Measurements from ENCODE around the gene RPS6KB2. TPM values are rescaled to one million over a fixed set of nuclear protein-coding genes. Genes with fewer than 3 reads are reported as not detected.
A peak's percentile ranks its signal among the peaks of the same experiment; 100 is the strongest.

RPS6KB2 gene
- total and polyA plus RNA-seq, 9 of the 15 experiments (the other 6 are each of a cell fraction or from before 2014, with no cell fraction given): 0.42 to 122 (median 82.6) TPM

DNA sequence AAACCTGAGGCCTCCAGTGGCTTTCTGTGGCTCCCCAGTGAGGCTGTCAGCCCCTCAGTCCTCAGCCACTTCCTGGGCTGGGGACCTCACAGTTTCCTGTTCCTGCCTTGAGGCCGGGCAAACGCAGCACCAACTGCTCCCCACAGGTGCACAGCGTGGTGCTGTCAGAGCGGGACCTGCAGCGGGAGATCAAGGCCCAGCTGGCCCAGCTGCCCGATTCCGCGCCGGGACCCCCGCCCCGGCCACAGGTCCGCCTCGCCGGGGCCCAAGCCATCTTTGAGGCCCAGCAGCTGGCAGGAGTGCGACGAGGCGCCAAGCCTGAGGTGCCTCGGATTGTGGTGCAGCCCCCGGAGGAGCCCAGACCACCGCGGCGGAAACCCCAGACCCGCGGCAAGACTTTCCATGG lies 19.0 kb upstream of the RPS6KB2 start:
- Histone ChIP-seq H2AFZ (ENCODE audit: low read depth, low read length) (no peak overlapping the region), H3K36me3 (ENCODE audit: control insufficient read depth, insufficient read depth, low read length) (no peaks in the 10 kb centered on the region), H3K9me3 (replicated peaks; ENCODE audit: control insufficient read depth, insufficient read depth, low read depth, low read length) (no peaks in the 10 kb centered on the region), H3K4me3 (no peak overlapping the region), H3K9me1 (ENCODE audit: control insufficient read depth, insufficient read depth, low read length) (no peaks in the 10 kb centered on the region), H3K4me2 (ENCODE audit: insufficient read depth, low read length) (no peak overlapping the region), H3K9ac (ENCODE audit: insufficient read depth in 1 of 2, low read depth in 2 of 2, low read length in 2 of 2) (peak overlapping the region in 1 of 2 experiments; percentile 65; a peak in 2 of 4 replicates), H3K4me1 (replicated peaks in 1 of 2; ENCODE audit: control insufficient read depth in 2 of 2, insufficient read depth in 2 of 2, low read length in 2 of 2) (peaks cover 21 to 71% of the 10 kb centered on the region in 2 experiments), H3K79me2 (ENCODE audit: control insufficient read depth, insufficient read depth, low read length) (no peaks in the 10 kb centered on the region), H3K27me3 (ENCODE audit: control insufficient read depth in 2 of 2, insufficient read depth in 2 of 2, low read length in 2 of 2) (no peaks in the 10 kb centered on the region), H4K20me1 (replicated peaks; ENCODE audit: control insufficient read depth, insufficient read depth, low read length) (no peaks in the 10 kb centered on the region; the same call in 1 of the 2 replicates), H3K27ac (ENCODE audit: extremely low read depth, low read depth, low read length) (no peak overlapping the region)
- TF ChIP-seq TCFL5 (CRISPR knock-in tag; conservative IDR thresholded peaks at IDR 0.05) (no peak), POLR2G (IDR thresholded peaks at IDR 0.05; ENCODE audit: low read depth, low read length) (peak; percentile 31; the same call in 1 of the 2 replicates)
- DNase-seq (ENCODE audit: extremely low read depth in 1 of 4, low spot score in 3 of 4): no peak
- ChIA-PET POLR2A (interaction anchor here (0.6 to 1.6 kb wide), 4 partner anchors 8 to 19 kb away, joined by 3 to 6 read pairs (median 4); partner anchors contain the start of gene RPS6KB2), CTCF (ENCODE audit: low intra/inter-chr PET ratio) (no interaction called here)
- ATAC-seq: no peak
- in situ Hi-C loops (cut with MboI): no loop called here
- no TSS peak for BruUV-seq (replicated peaks)
- intact Hi-C loops (cut with micrococcal nuclease): no loop called here
- no peak for FAIRE-seq
- WGBS (ENCODE audit: insufficient coverage, low coverage, missing lambda C conversion rate): 56% methylated on average over 12 of the region's 24 CpGs

DNA sequence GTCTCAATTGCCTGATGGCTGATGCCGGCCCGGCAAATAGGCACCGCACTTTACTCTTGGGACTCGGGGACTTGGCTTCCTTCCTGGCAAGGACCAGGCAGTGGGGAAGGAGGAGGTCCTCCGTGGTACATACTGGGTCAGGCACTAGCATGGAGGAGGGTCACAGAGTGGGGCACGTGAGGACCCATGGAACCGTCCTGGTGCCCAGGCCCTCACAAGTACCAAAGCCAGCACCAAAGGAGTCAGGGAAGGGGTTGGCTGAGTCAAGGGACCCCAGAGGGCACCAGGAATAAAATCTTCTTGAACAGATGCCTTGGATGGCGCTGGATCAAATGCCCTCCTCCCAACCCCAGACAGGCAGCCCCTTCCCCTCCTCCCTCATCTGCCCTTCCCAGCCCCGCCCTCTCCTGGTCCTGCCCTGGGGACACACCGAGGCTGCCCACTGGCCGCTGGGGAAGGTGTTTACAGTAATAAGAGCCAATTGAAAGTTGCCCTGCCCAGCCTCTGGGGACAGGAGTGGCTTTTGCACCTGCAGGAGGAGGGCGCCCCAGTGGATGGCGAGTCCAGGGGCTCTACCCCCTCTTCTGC lies 18.4 kb upstream of the RPS6KB2 start:
- Histone ChIP-seq H3K9me3 (replicated peaks; ENCODE audit: control insufficient read depth, insufficient read depth, low read depth, low read length) (no peaks in the 10 kb centered on the region), H3K4me3 (no peak overlapping the region), H3K27ac (ENCODE audit: extremely low read depth, low read depth, low read length) (no peak overlapping the region), H3K27me3 (ENCODE audit: control insufficient read depth in 2 of 2, insufficient read depth in 2 of 2, low read length in 2 of 2) (no peaks in the 10 kb centered on the region), H3K9me1 (ENCODE audit: control insufficient read depth, insufficient read depth, low read length) (no peaks in the 10 kb centered on the region), H2AFZ (ENCODE audit: low read depth, low read length) (no peak overlapping the region), H3K36me3 (ENCODE audit: control insufficient read depth, insufficient read depth, low read length) (no peaks in the 10 kb centered on the region), H3K4me2 (ENCODE audit: insufficient read depth, low read length) (no peak overlapping the region), H3K9ac (ENCODE audit: insufficient read depth in 1 of 2, low read depth in 2 of 2, low read length in 2 of 2) (peak overlapping the region in 1 of 2 experiments; percentile 69; a peak in 2 of 4 replicates), H3K4me1 (replicated peaks in 1 of 2; ENCODE audit: control insufficient read depth in 2 of 2, insufficient read depth in 2 of 2, low read length in 2 of 2) (peaks cover 21 to 66% of the 10 kb centered on the region in 2 experiments), H3K79me2 (ENCODE audit: control insufficient read depth, insufficient read depth, low read length) (no peaks in the 10 kb centered on the region), H4K20me1 (replicated peaks; ENCODE audit: control insufficient read depth, insufficient read depth, low read length) (no peaks in the 10 kb centered on the region; the same call in 1 of the 2 replicates)
- ATAC-seq: peak; percentile 22; the same call in 1 of the 3 replicates
- BruUV-seq (replicated peaks): no TSS peak
- FAIRE-seq: no peak
- TF ChIP-seq MTF1 (CRISPR knock-in tag; IDR thresholded peaks at IDR 0.05; ENCODE audit: borderline replicate concordance): no peak
- TF ChIP-seq POLR2G (IDR thresholded peaks at IDR 0.05; ENCODE audit: low read depth, low read length): 0 out of 2 replicates have a peak, but pooled peaks have one; percentile 3
- TF ChIP-seq ZKSCAN3 (CRISPR knock-in tag; IDR thresholded peaks at IDR 0.05): no peak
- TF ChIP-seq, protein P1, sequence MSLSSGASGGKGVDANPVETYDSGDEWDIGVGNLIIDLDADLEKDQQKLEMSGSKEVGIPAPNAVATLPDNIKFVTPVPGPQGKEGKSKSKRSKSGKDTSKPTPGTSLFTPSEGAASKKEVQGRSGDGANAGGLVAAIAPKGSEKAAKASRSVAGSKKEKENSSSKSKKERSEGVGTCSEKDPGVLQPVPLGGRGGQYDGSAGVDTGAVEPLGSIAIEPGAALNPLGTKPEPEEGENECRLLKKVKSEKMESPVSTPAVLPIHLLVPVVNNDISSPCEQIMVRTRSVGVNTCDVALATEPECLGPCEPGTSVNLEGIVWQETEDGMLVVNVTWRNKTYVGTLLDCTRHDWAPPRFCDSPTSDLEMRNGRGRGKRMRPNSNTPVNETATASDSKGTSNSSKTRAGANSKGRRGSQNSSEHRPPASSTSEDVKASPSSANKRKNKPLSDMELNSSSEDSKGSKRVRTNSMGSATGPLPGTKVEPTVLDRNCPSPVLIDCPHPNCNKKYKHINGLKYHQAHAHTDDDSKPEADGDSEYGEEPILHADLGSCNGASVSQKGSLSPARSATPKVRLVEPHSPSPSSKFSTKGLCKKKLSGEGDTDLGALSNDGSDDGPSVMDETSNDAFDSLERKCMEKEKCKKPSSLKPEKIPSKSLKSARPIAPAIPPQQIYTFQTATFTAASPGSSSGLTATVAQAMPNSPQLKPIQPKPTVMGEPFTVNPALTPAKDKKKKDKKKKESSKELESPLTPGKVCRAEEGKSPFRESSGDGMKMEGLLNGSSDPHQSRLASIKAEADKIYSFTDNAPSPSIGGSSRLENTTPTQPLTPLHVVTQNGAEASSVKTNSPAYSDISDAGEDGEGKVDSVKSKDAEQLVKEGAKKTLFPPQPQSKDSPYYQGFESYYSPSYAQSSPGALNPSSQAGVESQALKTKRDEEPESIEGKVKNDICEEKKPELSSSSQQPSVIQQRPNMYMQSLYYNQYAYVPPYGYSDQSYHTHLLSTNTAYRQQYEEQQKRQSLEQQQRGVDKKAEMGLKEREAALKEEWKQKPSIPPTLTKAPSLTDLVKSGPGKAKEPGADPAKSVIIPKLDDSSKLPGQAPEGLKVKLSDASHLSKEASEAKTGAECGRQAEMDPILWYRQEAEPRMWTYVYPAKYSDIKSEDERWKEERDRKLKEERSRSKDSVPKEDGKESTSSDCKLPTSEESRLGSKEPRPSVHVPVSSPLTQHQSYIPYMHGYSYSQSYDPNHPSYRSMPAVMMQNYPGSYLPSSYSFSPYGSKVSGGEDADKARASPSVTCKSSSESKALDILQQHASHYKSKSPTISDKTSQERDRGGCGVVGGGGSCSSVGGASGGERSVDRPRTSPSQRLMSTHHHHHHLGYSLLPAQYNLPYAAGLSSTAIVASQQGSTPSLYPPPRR (CRISPR knock-in tag; IDR thresholded peaks at IDR 0.05; ENCODE audit: borderline replicate concordance): no peak
- TF ChIP-seq ZNF253 (CRISPR knock-in tag; conservative IDR thresholded peaks at IDR 0.05): no peak
- CTCF ChIA-PET (ENCODE audit: low intra/inter-chr PET ratio): no interaction called here
- in situ Hi-C loops (cut with MboI) (no loop called here), intact Hi-C loops (cut with micrococcal nuclease) (no loop called here)
- DNase-seq (ENCODE audit: extremely low read depth in 1 of 4, low spot score in 3 of 4): peak in 3 of 4 experiments; percentile 31 to 40 (median 31)
- 34% methylated on average over 9 of the region's 13 CpGs for WGBS (ENCODE audit: insufficient coverage, low coverage, missing lambda C conversion rate)
- POLR2A ChIA-PET: no interaction called here

All from K562 (cell line).